AG04450 (cell line): Measurements from ENCODE around the gene ZNF761. TPM values are rescaled to one million over a fixed set of nuclear protein-coding genes. Genes with fewer than 3 reads are reported as not detected.
"Not testable (repeated sequence)": the region's sequence is repeated elsewhere in the genome, so short reads cannot be mapped to it uniquely, and the experiment has no call there.

Experiments used
- CTCF ChIA-PET: fragments of 300-600, 350-600 bp; formaldehyde crosslinking; extraction: SDS; loops from one replicate; lab custom pipeline; 2022; ENCODE audit warnings: antibody characterized with exemption, inconsistent platforms; lab: Charles Lee
- POLR2A ChIA-PET: fragments of 350-600 bp; formaldehyde crosslinking; extraction: SDS; loops from one replicate; lab custom pipeline; 2021; ENCODE audit warnings: antibody characterized with exemption, inconsistent platforms; lab: Yijun Ruan, JAX
- DNase-seq: peaks from one replicate; pipeline ENCODE4 v3.0.0-alpha.2; 2011; ENCODE audit warnings: low read depth, low spot score
- H3K27ac ChIP-seq: one replicate; pipeline ENCODE4 v1.5.1; 2012; ENCODE audit warnings: low read depth, low read length, control low read depth
- H3K27me3 ChIP-seq: one replicate; pipeline ENCODE4 v1.6.0; 2012; ENCODE audit warnings: low read length; ENCODE audit not compliant: control insufficient read depth, insufficient read depth
- H3K4me3 ChIP-seq: 2 replicates; pipeline ENCODE4 v1.5.1; 2011; ENCODE audit warnings: mild to moderate bottlenecking, low read depth, low read length, control low read depth
- H3K9me3 ChIP-seq: 2 replicates; pipeline ENCODE4 v1.5.1; 2012; ENCODE audit warnings: low read length; ENCODE audit not compliant: control insufficient read depth, insufficient read depth
- CTCF ChIP-seq: IDR thresholded peaks from 2 replicates; pipeline ENCODE4 v1.5.1; 2011; ENCODE audit warnings: low read depth, low read length, control low read depth, inconsistent platforms
- polyA plus RNA-seq: library from polyadenylated mRNA; depleted of rRNA; stranded (reverse); fragments of >200 nt; gene quantifications from 2 replicates; pipeline ENCODE4 v1.2.3, GENCODE V29; 2011

Gene ZNF761
- polyA plus RNA-seq, 1 experiment = 12.5 TPM

- DNase-seq = no peak
- Histone ChIP-seq H3K9me3 (peaks cover 25% of the 10 kb centered on the region), H3K27me3 (no peaks in the 10 kb centered on the region), H3K27ac (peak overlapping the region; percentile 82), H3K4me3 (peak overlapping the region; percentile 63)
- CTCF ChIA-PET = no interaction called here
- POLR2A ChIA-PET = interaction anchor here (0.5 to 0.9 kb wide), 3 partner anchors 58 to 1054 kb away, joined by 3 read pairs; partner anchors contain the start of gene LENG8
- TF ChIP-seq CTCF = no peak
Measured at GRCh38 chr19:53394522-53394973, 37.2 kb upstream of the ZNF761 start.

GRCh38 chr19:53394974-53395839 lies 36.6 kb upstream of the ZNF761 start, which contains the start of gene ZNF765:
TSS of gene ZNF765 (plus strand) at chr19:53395149. CDS start at chr19:53398016, 2,867 bp downstream.
- H3K27ac ChIP-seq = peak within 1 kb of the TSS; percentile 82

GRCh38 chr19:53395840-53396524 lies 35.8 kb upstream of the ZNF761 start:
- DNase-seq, H3K27me3 ChIP-seq, CTCF ChIA-PET: not testable (repeated sequence)
- peak overlapping the region; percentile 82 for H3K27ac ChIP-seq
- POLR2A ChIA-PET = interaction anchor here (0.6 kb wide), 1 partner anchor 59 kb away, joined by 7 read pairs; no protein-coding TSS in a partner anchor
- H3K4me3 ChIP-seq = peak overlapping the region; percentile 80
- H3K9me3 ChIP-seq = peaks cover 16% of the 10 kb centered on the region

More at GRCh38 chr19:53394974-53395839, 36.6 kb upstream of the ZNF761 start, which contains the start of gene ZNF765:
- peak; percentile 68 for DNase-seq
- peak within 1 kb of the TSS; percentile 80 for H3K4me3 ChIP-seq
- ChIA-PET POLR2A (interaction anchor here (0.5 to 0.9 kb wide), 3 partner anchors 58 to 1054 kb away, joined by 3 read pairs; partner anchors contain the start of gene LENG8), CTCF (interaction anchor here (0.6 kb wide), 1 partner anchor 145 kb away, joined by 3 read pairs; no protein-coding TSS in a partner anchor)
- TF ChIP-seq CTCF = peak; percentile 56
- peaks cover 23% of the 10 kb centered on the region for H3K9me3 ChIP-seq
- no peaks in the 10 kb centered on the region for H3K27me3 ChIP-seq

GRCh38 chr19:53396525-53396868 lies 35.3 kb upstream of the ZNF761 start:
- Histone ChIP-seq H3K9me3 (peaks cover 15% of the 10 kb centered on the region), H3K4me3 (0 out of 2 replicates have a peak overlapping the region, but pooled peaks have one; percentile 80), H3K27me3 (no peaks in the 10 kb centered on the region), H3K27ac (no peak overlapping the region)
- ChIA-PET POLR2A (interaction anchor here (0.6 kb wide), 2 partner anchors 60 to 61 kb away, joined by 7 to 9 read pairs; no protein-coding TSS in a partner anchor), CTCF (no interaction called here)
- TF ChIP-seq CTCF = no peak
- no peak for DNase-seq

GRCh38 chr19:53397918-53398317 lies 33.9 kb upstream of the ZNF761 start:
- CTCF ChIA-PET, H3K27ac ChIP-seq, POLR2A ChIA-PET, DNase-seq, H3K27me3 ChIP-seq, H3K4me3 ChIP-seq: not testable (repeated sequence)
- peaks cover 25% of the 10 kb centered on the region for H3K9me3 ChIP-seq
